Panc1 (cell line): ENCODE data around the gene OR11A1. TPM values are rescaled to one million over a fixed set of nuclear protein-coding genes. Genes with fewer than 3 reads are reported as not detected.

Experiments used
- ATAC-seq: fragments of 200-7000 bp; cut with Tn5 transposase; 2 replicates; pipeline ENCODE4 v1.9.1; 2020; ENCODE audit warnings: mild to moderate bottlenecking, moderate library complexity
- BruUV-seq: library from RNA; stranded (reverse); fragments of 400-500 nt; replicated peaks from 2 replicates; lab custom pipeline; 2021; lab: Mats Ljungman, UMichigan
- CTCF ChIA-PET: fragments of 300-600 bp; sonication (Branson Sonifier 250); formaldehyde crosslinking; loops from one replicate; lab custom pipeline; 2022; ENCODE audit warnings: antibody characterized with exemption; lab: Charles Lee
- POLR2A ChIA-PET: fragments of 300-600 bp; sonication (Branson Sonifier 250); formaldehyde crosslinking; loops from one replicate; lab custom pipeline; 2022; ENCODE audit warnings: antibody characterized with exemption; lab: Charles Lee
- DNase-seq: peaks from one replicate; pipeline ENCODE4 v3.0.0-alpha.2; 2010; ENCODE audit warnings: low read depth, low spot score
- H3K27ac ChIP-seq: 2 replicates; pipeline ENCODE4 v1.5.1; 2011; ENCODE audit warnings: mild to moderate bottlenecking, low read length, inconsistent platforms
- H3K27me3 ChIP-seq: fragments of 200-500 bp; sonication (Bioruptor generic); 2 replicates; pipeline ENCODE4 v1.6.0; 2014; ENCODE audit warnings: low read length, inconsistent platforms; ENCODE audit not compliant: control insufficient read depth, insufficient read depth
- H3K36me3 ChIP-seq: fragments of 200-500 bp; sonication (Bioruptor generic); 2 replicates; pipeline ENCODE4 v1.5.1; 2014; ENCODE audit warnings: inconsistent platforms, mild to moderate bottlenecking, low read length, moderate library complexity; ENCODE audit not compliant: control insufficient read depth, insufficient read depth
- H3K4me1 ChIP-seq: 2 replicates; pipeline ENCODE4 v1.5.1; 2011; ENCODE audit warnings: inconsistent platforms, mild to moderate bottlenecking, low read length, moderate library complexity; ENCODE audit not compliant: control insufficient read depth, insufficient read depth
- H3K4me3 ChIP-seq, 2 experiments: 2 replicates each; pipeline ENCODE4 v1.5.1; 2011 to 2012; ENCODE audit warnings: low read depth in 2 of 2, low read length in 2 of 2, mild to moderate bottlenecking in 2 of 2, inconsistent platforms in 1 of 2, moderate library complexity in 1 of 2
- H3K9me3 ChIP-seq: fragments of 200-500 bp; sonication (Bioruptor generic); 2 replicates; pipeline ENCODE4 v1.5.1; 2014; ENCODE audit warnings: low read depth, mild to moderate bottlenecking, inconsistent platforms, low read length, moderate library complexity; ENCODE audit not compliant: control insufficient read depth, insufficient read depth
- CTCF ChIP-seq: fragments of 450-650 bp; IDR thresholded peaks from 2 replicates; pipeline ENCODE4 v1.5.1; 2017; ENCODE audit warnings: mild to moderate bottlenecking
- POLR2AphosphoS5 ChIP-seq: IDR thresholded peaks from 2 replicates; pipeline ENCODE4 v1.6.1; 2012; ENCODE audit warnings: mild to moderate bottlenecking, low read depth, low read length, moderate library complexity
- REST ChIP-seq, 2 experiments: IDR thresholded peaks; 2 replicates each; pipeline ENCODE4 v1.6.1; 2011 to 2012; ENCODE audit warnings: low read depth in 2 of 2, control low read depth in 1 of 2, low read length in 1 of 2, mild to moderate bottlenecking in 1 of 2, moderate library complexity in 1 of 2; ENCODE audit not compliant: insufficient read depth in 1 of 2
- SIN3A ChIP-seq: IDR thresholded peaks from 2 replicates; pipeline ENCODE4 v1.6.1; 2012; ENCODE audit warnings: low read depth, mild to moderate bottlenecking, low read length, moderate library complexity, borderline replicate concordance; ENCODE audit not compliant: insufficient read depth
- TCF7L2 ChIP-seq: IDR thresholded peaks from 2 replicates; pipeline ENCODE4 v1.6.1; 2011; ENCODE audit warnings: mild to moderate bottlenecking, low read depth, low read length, inconsistent platforms
- in situ Hi-C: cut with HindIII; loops from 2 replicates; pipeline ENCODE4 v1.10.0; 2016; ENCODE audit warnings: low sequenced_read_pairs, low pct_unique_long_range_greater_than_20kb
- intact Hi-C: fragments of 100-400 bp; cut with micrococcal nuclease; formaldehyde crosslinking; loops from one replicate; pipeline ENCODE4 v1.10.0; 2022; ENCODE audit not compliant: unreplicated experiment
- total RNA-seq: library from RNA; stranded (reverse); gene quantifications from one replicate; pipeline ENCODE4 v1.2.1, GENCODE V29; 2021; ENCODE audit not compliant: unreplicated experiment

The OR11A1 gene
- total RNA-seq, 1 experiment from 2014 or later = not detected

GRCh38 chr6:29424575-29424974 lies 32.3 kb downstream of the OR11A1 start:
- H3K27ac ChIP-seq = no peak overlapping the region
- ATAC-seq (no peak), DNase-seq (no peak)
- TF ChIP-seq POLR2AphosphoS5 = no peak
- no peak for TF ChIP-seq SIN3A
- TF ChIP-seq REST (IDR thresholded peaks at IDR 0.05; ENCODE audit: insufficient read depth in 1 of 2, low read depth in 2 of 2, low read length in 1 of 2) = no peak
- TF ChIP-seq TCF7L2 = no peak
- TF ChIP-seq CTCF = no peak
- no TSS peak for BruUV-seq
- POLR2A ChIA-PET = no interaction called here
- CTCF ChIA-PET = no interaction called here
- no peaks in the 10 kb centered on the region for H3K9me3 ChIP-seq
- in situ Hi-C loops = no loop called here
- no peaks in the 10 kb centered on the region; the same call in 1 of the 2 replicates for H3K27me3 ChIP-seq
- H3K36me3 ChIP-seq = no peaks in the 10 kb centered on the region
- H3K4me1 ChIP-seq = no peaks in the 10 kb centered on the region
- intact Hi-C loops = no loop called here
- H3K4me3 ChIP-seq = no peak overlapping the region

GRCh38 chr6:29424168-29424567 lies 32.7 kb downstream of the OR11A1 start:
- no TSS peak for BruUV-seq
- Histone ChIP-seq H3K9me3 (no peaks in the 10 kb centered on the region), H3K27ac (no peak overlapping the region), H3K27me3 (no peaks in the 10 kb centered on the region; the same call in 1 of the 2 replicates), H3K36me3 (no peaks in the 10 kb centered on the region), H3K4me1 (no peaks in the 10 kb centered on the region), H3K4me3 (no peak overlapping the region)
- ATAC-seq (no peak), DNase-seq (no peak)
- POLR2A ChIA-PET = no interaction called here
- in situ Hi-C loops = no loop called here
- CTCF ChIA-PET = no interaction called here
- intact Hi-C loops = no loop called here
- no peak for TF ChIP-seq REST (IDR thresholded peaks at IDR 0.05; ENCODE audit: insufficient read depth in 1 of 2, low read depth in 2 of 2, low read length in 1 of 2)
- no peak for TF ChIP-seq POLR2AphosphoS5
- no peak for TF ChIP-seq SIN3A
- no peak for TF ChIP-seq CTCF
- TF ChIP-seq TCF7L2 = no peak
